GM19452 (cell line): ENCODE results near the gene TMEM53.

Experiments
- ATAC-seq: cut with Tn5 transposase; IDR thresholded peaks from one replicate; pipeline ENCODE4 v1.9.1; 2021; ENCODE audit not compliant: unreplicated experiment

The TMEM53 gene

GRCh38 chr1:44648529-44649250 lies 25.6 kb downstream of the TMEM53 start:
- ATAC-seq: no peak

GRCh38 chr1:44647896-44648295 lies 26.4 kb downstream of the TMEM53 start:
- ATAC-seq: no peak

- no peak for ATAC-seq
These were observed 27.8 kb downstream of the TMEM53 start for GRCh38 chr1:44646261-44647110.

GRCh38 chr1:44645476-44646244 lies 28.6 kb downstream of the TMEM53 start:
- ATAC-seq: no peak

GRCh38 chr1:44644806-44645205 lies 29.5 kb downstream of the TMEM53 start:
- ATAC-seq: no peak

- no peak for ATAC-seq
These were observed 30.5 kb downstream of the TMEM53 start for GRCh38 chr1:44643721-44644334.

GRCh38 chr1:44642925-44643324 lies 31.4 kb downstream of the TMEM53 start:
- ATAC-seq: no peak

GRCh38 chr1:44642255-44642654 lies 32.0 kb downstream of the TMEM53 start:
- no peak for ATAC-seq

- no peak for ATAC-seq
These were observed 32.9 kb downstream of the TMEM53 start for GRCh38 chr1:44641126-44642102.

- ATAC-seq: no peak
These were observed 34.0 kb downstream of the TMEM53 start for GRCh38 chr1:44640200-44640853.

- no peak for ATAC-seq
These were observed 36.4 kb downstream of the TMEM53 start for GRCh38 chr1:44637702-44638411.

- ATAC-seq: no peak
These were observed 37.3 kb downstream of the TMEM53 start for GRCh38 chr1:44636688-44637598.

GRCh38 chr1:44636083-44636687 lies 38.1 kb downstream of the TMEM53 start:
- ATAC-seq: no peak

GRCh38 chr1:44635439-44635838 lies 38.8 kb downstream of the TMEM53 start:
- ATAC-seq: no peak

- ATAC-seq: no peak
These were observed 39.6 kb downstream of the TMEM53 start for GRCh38 chr1:44634606-44635189.

GRCh38 chr1:44632598-44632997 lies 41.7 kb downstream of the TMEM53 start:
- ATAC-seq: no peak
